ENCODE data around the gene USP9Y. TPM values are rescaled to one million over a fixed set of nuclear protein-coding genes. Genes with fewer than 3 reads are reported as not detected.
"Not testable (repeated sequence)": the region's sequence is repeated elsewhere in the genome, so short reads cannot be mapped to it uniquely, and the experiment has no call there.

The USP9Y gene
- not detected in 3 replicates for total RNA-seq
- long read RNA-seq, result 0 reads

GRCh38 chrY:12701181-12701695, at the start of gene USP9Y:
TSS of gene USP9Y (plus strand) at chrY:12701231. CDS start at chrY:12709448, 8,217 bp downstream.
- Mint-ChIP-seq H3K4me1 (ENCODE audit: low read depth) (no peaks in the 10 kb centered on the region), H3K4me3 (ENCODE audit: unreplicated experiment) (no peak within 1 kb of the TSS)

GRCh38 chrY:12651621-12652036, 49.4 kb upstream of the USP9Y start:
- DNase-seq (ENCODE audit: low spot score), result no peak
- Mint-ChIP-seq H3K27ac (ENCODE audit: unreplicated experiment) (no peak overlapping the region), H3K36me3 (ENCODE audit: low read depth) (no peaks in the 10 kb centered on the region), H3K4me3 (ENCODE audit: unreplicated experiment) (no peak overlapping the region), H3K27me3 (ENCODE audit: low read depth) (no peaks in the 10 kb centered on the region), H3K9me3 (ENCODE audit: low read depth) (no peaks in the 10 kb centered on the region), H3K4me1 (ENCODE audit: low read depth) (no peaks in the 10 kb centered on the region)
- TF ChIP-seq CTCF (IDR thresholded peaks at IDR 0.05), result no peak

More at GRCh38 chrY:12701181-12701695, at the start of gene USP9Y:
- H3K27ac Mint-ChIP-seq (ENCODE audit: unreplicated experiment), result no peak within 1 kb of the TSS
- H3K36me3 Mint-ChIP-seq (ENCODE audit: low read depth), result no peaks in the 10 kb centered on the region
- no peaks in the 10 kb centered on the region for H3K9me3 Mint-ChIP-seq (ENCODE audit: low read depth)
- TF ChIP-seq CTCF (IDR thresholded peaks at IDR 0.05), result no peak
- no peaks in the 10 kb centered on the region for H3K27me3 Mint-ChIP-seq (ENCODE audit: low read depth)
- DNase-seq (ENCODE audit: low spot score), result no peak

- Mint-ChIP-seq H3K27me3 (ENCODE audit: low read depth) (no peaks in the 10 kb centered on the region), H3K9me3 (ENCODE audit: low read depth) (no peaks in the 10 kb centered on the region), H3K4me3 (ENCODE audit: unreplicated experiment) (no peak overlapping the region), H3K4me1 (ENCODE audit: low read depth) (no peaks in the 10 kb centered on the region), H3K27ac (ENCODE audit: unreplicated experiment) (no peak overlapping the region), H3K36me3 (ENCODE audit: low read depth) (no peaks in the 10 kb centered on the region)
- no peak for TF ChIP-seq CTCF (IDR thresholded peaks at IDR 0.05)
- DNase-seq (ENCODE audit: low spot score), result no peak
These were observed 39.0 kb upstream of the USP9Y start for GRCh38 chrY:12661745-12662681.

- TF ChIP-seq CTCF (IDR thresholded peaks at IDR 0.05), result no peak
- H3K4me1 Mint-ChIP-seq (ENCODE audit: low read depth), result no peaks in the 10 kb centered on the region
- no peak for DNase-seq (ENCODE audit: low spot score)
- no peak overlapping the region for H3K27ac Mint-ChIP-seq (ENCODE audit: unreplicated experiment)
- H3K9me3 Mint-ChIP-seq (ENCODE audit: low read depth), result no peaks in the 10 kb centered on the region
- H3K4me3 Mint-ChIP-seq (ENCODE audit: unreplicated experiment), result no peak overlapping the region
- H3K36me3 Mint-ChIP-seq (ENCODE audit: low read depth), result no peaks in the 10 kb centered on the region
- H3K27me3 Mint-ChIP-seq (ENCODE audit: low read depth), result no peaks in the 10 kb centered on the region
These were observed 38.1 kb upstream of the USP9Y start for GRCh38 chrY:12662745-12663591.

- H3K27ac Mint-ChIP-seq (ENCODE audit: unreplicated experiment), result not testable (repeated sequence)
These were observed 37.2 kb upstream of the USP9Y start for GRCh38 chrY:12663845-12664244.

More at GRCh38 chrY:12663845-12664244, 37.2 kb upstream of the USP9Y start:
- not testable (repeated sequence) for H3K36me3 Mint-ChIP-seq (ENCODE audit: low read depth); H3K4me3 Mint-ChIP-seq (ENCODE audit: unreplicated experiment); DNase-seq (ENCODE audit: low spot score); H3K9me3 Mint-ChIP-seq (ENCODE audit: low read depth); H3K27me3 Mint-ChIP-seq (ENCODE audit: low read depth); H3K4me1 Mint-ChIP-seq (ENCODE audit: low read depth)
